ENCODE data around the gene PLSCR5.

Gene PLSCR5

DNA sequence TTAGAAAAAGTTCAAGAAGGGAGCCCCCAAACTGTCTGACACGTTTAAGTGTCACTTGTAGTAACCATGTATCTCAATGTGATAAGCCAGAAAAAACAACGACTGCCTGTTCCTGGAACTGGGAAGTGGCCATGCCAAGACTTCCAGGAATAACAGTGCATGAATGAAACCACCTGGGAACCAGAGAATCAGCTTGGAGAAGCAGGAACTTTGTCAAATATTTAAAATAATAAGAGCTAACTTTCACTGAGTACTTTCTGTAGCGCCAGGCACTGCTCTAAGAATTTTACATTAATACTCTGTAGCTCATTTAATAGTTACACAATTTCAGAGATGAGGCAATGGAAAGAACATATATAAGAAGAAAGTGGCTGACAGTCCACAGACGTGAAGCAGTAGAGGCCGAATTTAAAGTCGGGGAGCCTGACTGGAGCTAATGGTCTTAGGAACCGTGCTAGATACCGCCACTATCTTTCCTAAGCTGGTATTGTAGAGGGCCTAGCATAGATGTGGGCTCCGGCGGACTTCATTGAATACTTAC, 61.6 kb downstream of the PLSCR5 start:
- no peak for DNase-seq

DNA sequence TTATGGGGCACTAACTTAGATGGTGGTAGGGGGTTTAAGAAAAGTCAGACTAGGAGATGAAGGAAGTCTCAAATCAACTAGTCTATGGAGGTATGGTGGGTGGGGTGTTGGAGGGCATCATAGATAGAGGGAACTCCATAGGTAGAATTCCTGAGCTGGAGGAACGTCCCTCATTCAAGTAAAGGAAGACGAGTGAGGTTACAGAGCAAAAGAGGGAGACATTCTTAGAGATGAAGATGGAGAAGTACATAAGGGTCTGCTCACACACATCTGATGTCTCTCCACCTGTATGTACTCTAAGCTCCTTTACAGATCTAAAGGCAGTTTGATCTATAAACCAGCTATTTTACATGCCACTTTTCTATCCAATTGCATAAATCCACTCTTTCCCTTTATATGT, 62.2 kb downstream of the PLSCR5 start:
- DNase-seq: no peak

DNA sequence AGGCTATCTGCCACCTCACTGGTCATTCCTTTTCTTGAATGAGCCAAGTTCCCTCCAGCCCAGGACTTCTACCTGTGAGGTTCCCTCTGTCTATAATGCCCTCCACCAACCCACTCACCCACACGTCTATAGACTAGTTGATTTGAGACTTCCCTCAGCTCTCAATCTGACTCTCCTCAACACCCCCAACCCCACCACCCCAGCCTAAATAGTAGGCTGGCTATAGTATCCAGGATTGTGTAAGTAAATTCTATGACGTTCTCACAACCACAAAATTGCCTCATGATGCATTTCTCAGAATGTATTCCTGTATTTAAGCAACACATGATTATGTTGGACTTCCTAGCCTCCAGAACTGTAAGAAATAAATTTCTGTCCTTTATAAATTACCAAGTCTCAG, 63.0 kb downstream of the PLSCR5 start:
- peak; percentile 2 to 19 for DNase-seq

DNA sequence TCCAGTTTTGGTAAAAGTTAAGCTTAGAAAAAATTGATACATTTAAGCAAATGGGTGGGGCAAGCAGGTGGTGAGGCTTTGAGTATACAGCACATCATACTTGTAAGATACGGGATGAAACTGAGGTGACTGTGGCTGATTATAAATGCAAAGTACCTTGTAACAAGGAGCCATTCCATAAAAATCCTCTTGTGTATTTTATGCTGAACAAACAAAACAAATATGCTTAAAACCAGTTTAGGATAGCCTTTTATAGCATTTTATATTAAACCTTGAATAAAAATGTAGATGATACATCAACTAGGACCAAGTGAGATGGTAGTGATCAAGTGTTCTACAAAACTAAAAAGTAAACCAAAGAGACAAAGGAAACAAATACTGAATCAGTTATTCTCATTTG, 64.2 kb downstream of the PLSCR5 start:
- DNase-seq: no peak

DNA sequence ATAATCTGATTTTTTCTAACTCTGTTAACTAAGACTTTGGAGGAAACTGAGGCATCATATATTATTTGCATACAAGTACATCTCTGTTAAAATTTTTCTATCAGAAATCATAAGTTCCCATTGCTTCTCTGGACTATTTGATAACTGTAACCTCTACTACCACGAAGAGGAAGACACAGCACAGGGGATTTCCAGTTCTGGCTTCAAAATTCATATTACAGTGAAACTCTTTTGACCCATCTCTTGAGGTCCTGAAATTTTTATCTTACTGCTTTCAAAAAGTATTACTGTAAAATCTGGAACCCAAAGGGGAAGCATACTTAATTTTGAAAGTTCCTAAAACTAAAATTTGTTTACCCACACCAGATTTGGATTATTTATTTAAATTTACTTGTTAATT, 64.9 kb downstream of the PLSCR5 start:
- no peak for DNase-seq

DNA sequence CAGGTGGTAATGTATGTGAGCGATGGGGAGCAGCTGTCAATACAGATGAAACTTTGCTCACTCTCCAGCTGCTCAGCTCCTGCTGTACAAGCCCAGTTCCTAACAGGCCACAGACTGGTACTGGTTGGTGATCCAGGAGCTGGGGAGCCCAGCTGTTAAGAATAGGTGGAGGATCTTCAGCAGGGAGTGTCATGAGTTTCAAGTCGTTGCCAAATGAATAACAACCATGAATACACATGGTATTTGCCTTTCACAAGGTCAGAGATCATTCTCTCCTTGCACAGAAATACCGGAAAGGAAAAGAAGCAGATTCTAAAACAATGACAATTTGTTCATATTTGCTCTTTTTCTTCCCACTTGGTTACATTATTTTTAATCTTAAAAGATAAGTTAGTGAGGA, 65.8 kb downstream of the PLSCR5 start:
- DNase-seq: no peak

DNA sequence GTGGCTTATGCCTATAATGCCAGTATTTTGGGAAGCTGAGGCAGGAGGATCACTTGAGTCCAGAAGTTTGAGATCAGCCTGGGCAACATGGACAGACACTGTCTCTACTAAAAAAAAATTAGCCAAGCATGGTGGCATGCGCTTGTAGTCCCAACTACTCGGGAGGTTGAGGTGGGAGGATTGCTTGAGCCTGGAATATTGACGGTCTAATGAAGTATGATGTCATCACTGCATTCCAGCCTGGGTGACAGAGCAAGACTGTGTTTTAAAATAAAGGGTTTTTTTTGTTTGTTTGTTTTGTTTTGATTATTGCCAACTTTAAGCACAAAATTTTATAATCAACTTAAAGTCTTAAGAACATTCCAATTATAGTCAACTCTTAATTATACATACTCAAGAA, 67.5 kb downstream of the PLSCR5 start:
- no peak for DNase-seq

DNA sequence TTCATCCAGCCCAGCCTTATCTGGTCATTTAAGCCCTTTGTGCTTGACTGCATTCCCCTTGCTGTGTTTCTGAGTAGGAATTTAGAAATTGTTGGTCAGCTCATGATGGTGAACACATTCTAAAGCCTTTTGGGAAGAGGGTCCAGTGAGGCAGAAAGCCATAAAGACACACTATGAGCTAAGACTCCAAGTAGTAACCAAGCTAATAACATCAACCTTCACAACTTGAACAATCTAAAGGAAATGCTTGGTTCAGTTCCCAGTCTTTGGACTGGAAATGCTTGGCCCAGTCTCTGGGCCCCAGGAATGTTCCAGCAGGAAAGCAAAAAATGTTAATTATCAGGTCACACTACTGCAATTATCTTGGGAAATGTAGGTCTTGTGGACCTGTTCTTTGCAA, 68.5 kb downstream of the PLSCR5 start:
- DNase-seq: no peak

Measured in activated CD4-positive, alpha-beta T cell treated with anti-CD3 and anti-CD28 coated beads, Interleukin-2, amount 50 U/mL, for 48 hours (primary cell).